GM23248 (cell line): ENCODE data around the gene RBFOX2. TPM values are rescaled to one million over a fixed set of nuclear protein-coding genes. Genes with fewer than 3 reads are reported as not detected.

Source experiments
- DNase-seq: peaks from one replicate; pipeline ENCODE4 v3.0.0-alpha.2; 2015
- H2AFZ ChIP-seq: fragments of 200-600 bp; sonication (generic); 2 replicates; pipeline ENCODE4 v1.6.1; 2016; ENCODE audit warnings: antibody characterized with exemption
- H3F3A ChIP-seq: fragments of 200-600 bp; sonication (generic); 2 replicates; pipeline ENCODE4 v1.6.1; 2016; ENCODE audit warnings: mild to moderate bottlenecking, antibody characterized with exemption, mixed run types; ENCODE audit not compliant: insufficient read depth
- H3K27ac ChIP-seq: fragments of 200-600 bp; sonication (generic); 2 replicates; pipeline ENCODE4 v1.5.1; 2016; ENCODE audit warnings: mild to moderate bottlenecking
- H3K27me3 ChIP-seq: fragments of 200-600 bp; sonication (generic); replicated peaks from 2 replicates; pipeline ENCODE4 v1.6.1; 2016; ENCODE audit warnings: mild to moderate bottlenecking; ENCODE audit not compliant: insufficient read depth
- H3K36me3 ChIP-seq: fragments of 200-600 bp; sonication (generic); 2 replicates; pipeline ENCODE4 v1.6.1; 2016; ENCODE audit warnings: low read depth, mild to moderate bottlenecking
- H3K4me1 ChIP-seq: fragments of 200-600 bp; sonication (generic); 2 replicates; pipeline ENCODE4 v1.6.1; 2016; ENCODE audit warnings: mild to moderate bottlenecking; ENCODE audit not compliant: insufficient read depth
- H3K4me2 ChIP-seq: fragments of 200-600 bp; sonication (generic); one replicate; pipeline ENCODE4 v1.6.1; 2016; ENCODE audit warnings: mild to moderate bottlenecking; ENCODE audit not compliant: unreplicated experiment
- H3K4me3 ChIP-seq: fragments of 200-600 bp; sonication (generic); 2 replicates; pipeline ENCODE4 v1.5.1; 2016; ENCODE audit warnings: mild to moderate bottlenecking
- H3K79me2 ChIP-seq: fragments of 200-600 bp; sonication (generic); 2 replicates; pipeline ENCODE4 v1.6.1; 2016; ENCODE audit warnings: mild to moderate bottlenecking; ENCODE audit not compliant: insufficient read depth
- H3K9ac ChIP-seq: fragments of 200-600 bp; sonication (generic); 2 replicates; pipeline ENCODE4 v1.6.1; 2016; ENCODE audit warnings: mild to moderate bottlenecking
- H3K9me2 ChIP-seq: fragments of 200-600 bp; sonication (generic); 2 replicates; pipeline ENCODE4 v1.6.1; 2016; ENCODE audit warnings: mixed run types, mild to moderate bottlenecking, moderate library complexity; ENCODE audit not compliant: insufficient read depth
- H3K9me3 ChIP-seq: fragments of 200-600 bp; sonication (generic); one replicate; pipeline ENCODE4 v1.6.1; 2017; ENCODE audit warnings: low read depth
- H4K20me1 ChIP-seq: fragments of 200-600 bp; sonication (generic); 2 replicates; pipeline ENCODE4 v1.6.0; 2016; ENCODE audit not compliant: insufficient read depth
- EZH2 ChIP-seq: fragments of 200-600 bp; sonication (generic); IDR thresholded peaks from 2 replicates; pipeline ENCODE4 v1.6.1; 2018; ENCODE audit warnings: antibody characterized with exemption, mild to moderate bottlenecking; ENCODE audit not compliant: insufficient read depth, poor library complexity, severe bottlenecking
- EZH2phosphoT487 ChIP-seq: fragments of 200-600 bp; sonication (generic); IDR thresholded peaks from 2 replicates; pipeline ENCODE4 v1.6.1; 2018; ENCODE audit warnings: antibody characterized with exemption, moderate library complexity, mild to moderate bottlenecking, low read depth; ENCODE audit not compliant: insufficient read depth
- WGBS, 2 experiments: methylation state at CpG; one replicate each; pipeline ENCODE4 v1.1.6; 2015 to 2017; ENCODE audit warnings: low lambda C conversion rate in 2 of 2, low coverage in 1 of 2; ENCODE audit errors: missing lambda C conversion rate in 2 of 2; 5-methylcytosine and 5-hydroxymethylcytosine counted together
- in situ Hi-C: fragments of 300-500 bp; cut with MboI; formaldehyde crosslinking; loops from 2 replicates; pipeline ENCODE4 v1.15.0; 2020
- polyA plus RNA-seq: library from polyadenylated mRNA; unstranded; fragments of >200 nt; fragmentation: Nextera tagmentation; extraction: Ambion mirVana; gene quantifications from 2 replicates; pipeline ENCODE4 v1.2.1, GENCODE V29; 2016
- total RNA-seq: library from RNA; depleted of rRNA; stranded (reverse); fragments of >200 nt; shearing (Covaris generic); gene quantifications from 2 replicates; pipeline ENCODE4 v1.2.3, GENCODE V29; 2014

RBFOX2 gene
- total and polyA plus RNA-seq, 2 experiments from 2014 or later, result 127 to 136 TPM

DNA sequence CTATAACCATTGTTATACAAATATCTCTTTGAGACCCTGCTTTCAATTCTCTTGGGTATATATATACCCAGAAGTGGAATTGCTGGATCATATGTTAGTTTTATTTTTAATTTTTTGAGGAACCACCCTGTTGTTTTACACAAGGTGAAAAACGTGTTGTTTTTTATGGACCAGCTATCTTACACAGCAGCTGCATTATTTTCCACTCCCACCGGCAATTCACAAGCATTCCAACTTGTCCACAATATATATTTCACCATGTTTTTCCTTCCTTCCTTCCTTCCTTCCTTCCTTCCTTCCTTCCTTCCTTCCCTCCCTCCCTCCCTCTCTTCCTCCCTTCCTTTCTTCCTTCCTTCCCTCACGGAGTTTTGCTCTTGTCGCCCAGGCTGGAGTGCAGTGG lies 317.3 kb downstream of the RBFOX2 start:
- in situ Hi-C loops, result no loop called here
- H3K4me3 ChIP-seq, result no peak overlapping the region
- 70 to 82% methylated on average over 2 to 4 of the region's 4 CpGs for WGBS, 2 experiments

GRCh38 chr22:35708917-35709316 lies 319.7 kb downstream of the RBFOX2 start:
- Histone ChIP-seq H3K4me2 (no peak overlapping the region), H3K79me2 (no peaks in the 10 kb centered on the region), H3F3A (peaks cover 5% of the 10 kb centered on the region), H3K4me1 (peaks cover 12% of the 10 kb centered on the region; the same call in 1 of the 2 replicates), H3K4me3 (no peak overlapping the region), H2AFZ (no peak overlapping the region), H3K9me2 (no peaks in the 10 kb centered on the region), H3K36me3 (no peaks in the 10 kb centered on the region), H3K9ac (no peak overlapping the region), H3K27ac (no peak overlapping the region), H3K9me3 (no peaks in the 10 kb centered on the region), H4K20me1 (no peaks in the 10 kb centered on the region), H3K27me3 (no peaks in the 10 kb centered on the region)
- WGBS, 2 experiments, result 86 to 89% methylated on average over 7 of the region's 7 CpGs
- in situ Hi-C loops, result no loop called here
- DNase-seq, result no peak
- no peak for TF ChIP-seq EZH2phosphoT487
- no peak for TF ChIP-seq EZH2

More for the DNA sequence above, 317.3 kb downstream of the RBFOX2 start:
- Histone ChIP-seq H3K36me3 (no peaks in the 10 kb centered on the region), H3K79me2 (no peaks in the 10 kb centered on the region), H3K9ac (no peak overlapping the region), H4K20me1 (no peaks in the 10 kb centered on the region), H3F3A (no peaks in the 10 kb centered on the region), H3K4me2 (no peak overlapping the region), H3K27me3 (no peaks in the 10 kb centered on the region; the same call in 1 of the 2 replicates), H2AFZ (no peak overlapping the region), H3K4me1 (no peaks in the 10 kb centered on the region), H3K9me3 (no peaks in the 10 kb centered on the region), H3K27ac (no peak overlapping the region), H3K9me2 (no peaks in the 10 kb centered on the region)
- TF ChIP-seq EZH2, result no peak
- no peak for TF ChIP-seq EZH2phosphoT487
- no peak for DNase-seq

DNA sequence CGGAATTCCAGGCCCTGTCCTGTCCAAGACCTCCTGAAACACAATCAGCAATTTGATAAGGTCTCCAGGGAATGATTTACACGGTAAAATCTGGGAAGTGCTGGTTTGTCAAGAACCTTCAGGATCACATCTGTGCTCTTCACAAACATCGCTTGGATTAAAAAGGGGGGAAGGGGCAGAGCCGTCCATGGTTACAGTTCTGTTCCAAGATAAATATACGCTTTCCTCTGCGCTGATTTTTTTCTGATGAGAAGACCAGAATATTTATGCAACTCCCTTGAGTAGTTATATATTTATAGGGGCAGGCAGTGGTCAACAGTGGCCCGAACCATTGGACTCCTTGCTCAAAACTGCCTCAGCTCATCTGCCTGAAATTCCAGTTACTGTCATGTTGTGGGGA lies 320.2 kb downstream of the RBFOX2 start:
- in situ Hi-C loops, result no loop called here
- H3K4me2 ChIP-seq, result no peak overlapping the region
- TF ChIP-seq EZH2, result no peak
- no peak for TF ChIP-seq EZH2phosphoT487

GRCh38 chr22:35705141-35705540 lies 323.5 kb downstream of the RBFOX2 start:
- no peaks in the 10 kb centered on the region for H3K27me3 ChIP-seq
- peak; percentile 89 for DNase-seq
- H3K4me2 ChIP-seq, result no peak overlapping the region
- H3K9ac ChIP-seq, result no peak overlapping the region
- TF ChIP-seq EZH2phosphoT487 (no peak), EZH2 (no peak)
- no peaks in the 10 kb centered on the region for H3K9me2 ChIP-seq
- H3K4me1 ChIP-seq, result peaks cover 12% of the 10 kb centered on the region; the same call in 1 of the 2 replicates
- no peak overlapping the region for H3K27ac ChIP-seq
- H2AFZ ChIP-seq, result no peak overlapping the region
- H4K20me1 ChIP-seq, result no peaks in the 10 kb centered on the region
- in situ Hi-C loops, result no loop called here
- no peaks in the 10 kb centered on the region for H3K36me3 ChIP-seq
- H3F3A ChIP-seq, result peaks cover 5% of the 10 kb centered on the region
- H3K79me2 ChIP-seq, result no peaks in the 10 kb centered on the region
- 38 to 57% methylated on average over 3 of the region's 3 CpGs for WGBS, 2 experiments
- H3K4me3 ChIP-seq, result no peak overlapping the region
- no peaks in the 10 kb centered on the region for H3K9me3 ChIP-seq

More for the DNA sequence above, 320.2 kb downstream of the RBFOX2 start:
- Histone ChIP-seq H3K9ac (no peak overlapping the region), H2AFZ (no peak overlapping the region), H4K20me1 (no peaks in the 10 kb centered on the region), H3K79me2 (no peaks in the 10 kb centered on the region), H3K36me3 (no peaks in the 10 kb centered on the region), H3K4me1 (peaks cover 12% of the 10 kb centered on the region; the same call in 1 of the 2 replicates), H3K27me3 (no peaks in the 10 kb centered on the region), H3K9me3 (no peaks in the 10 kb centered on the region), H3K4me3 (no peak overlapping the region), H3K9me2 (no peaks in the 10 kb centered on the region), H3K27ac (no peak overlapping the region), H3F3A (peaks cover 5% of the 10 kb centered on the region)
- DNase-seq, result no peak
- WGBS, 2 experiments, result 64 to 67% methylated on average over 7 of the region's 7 CpGs
